Measurements from ENCODE around the gene SLC6A5.

Gene SLC6A5

GRCh38 chr11:20670932-20671403 lies 71.6 kb downstream of the SLC6A5 start:
- no peak for DNase-seq

GRCh38 chr11:20671856-20672546 lies 72.6 kb downstream of the SLC6A5 start:
- no peak for DNase-seq

DNA sequence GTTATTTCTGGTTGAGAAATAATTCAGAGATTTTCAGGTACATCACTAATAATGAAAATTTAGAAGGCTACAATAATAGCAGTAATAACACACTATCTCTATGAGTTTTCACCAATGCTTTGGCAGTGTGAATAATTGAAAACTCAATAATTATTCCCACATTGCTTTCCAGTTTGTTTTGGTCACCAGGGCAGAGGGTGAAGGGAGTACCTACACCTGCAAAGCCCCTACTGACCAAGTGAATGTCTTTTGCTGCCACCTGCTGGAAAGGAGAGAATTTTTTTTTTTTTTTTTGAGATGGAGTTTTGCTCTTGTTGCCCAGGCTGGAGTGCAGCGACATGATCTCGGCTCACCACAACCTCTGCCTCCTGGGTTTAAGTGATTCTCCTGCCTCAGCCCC lies 73.2 kb downstream of the SLC6A5 start:
- DNase-seq: no peak

DNA sequence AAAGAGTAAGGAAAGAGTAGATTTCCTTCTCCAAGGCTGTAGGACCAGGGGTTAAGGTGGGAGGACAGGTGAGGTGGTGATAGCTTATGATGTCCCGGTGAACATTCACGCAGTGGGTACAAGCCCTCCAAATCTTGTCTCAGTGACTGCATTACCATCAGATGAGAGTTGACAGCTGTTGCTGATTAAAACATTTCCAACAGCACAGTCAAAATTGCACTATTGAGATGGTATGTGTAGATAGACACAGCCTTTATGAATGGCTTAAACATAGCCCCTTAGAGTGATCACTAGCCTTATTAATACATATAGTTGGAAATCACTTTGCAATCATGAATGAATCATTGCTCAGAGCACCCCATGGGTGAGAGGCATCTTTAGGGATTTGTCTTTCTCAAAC lies 77.2 kb downstream of the SLC6A5 start:
- DNase-seq: no peak

- DNase-seq: no peak
Observed at GRCh38 chr11:20688761-20689160, 89.4 kb downstream of the SLC6A5 start.

DNA sequence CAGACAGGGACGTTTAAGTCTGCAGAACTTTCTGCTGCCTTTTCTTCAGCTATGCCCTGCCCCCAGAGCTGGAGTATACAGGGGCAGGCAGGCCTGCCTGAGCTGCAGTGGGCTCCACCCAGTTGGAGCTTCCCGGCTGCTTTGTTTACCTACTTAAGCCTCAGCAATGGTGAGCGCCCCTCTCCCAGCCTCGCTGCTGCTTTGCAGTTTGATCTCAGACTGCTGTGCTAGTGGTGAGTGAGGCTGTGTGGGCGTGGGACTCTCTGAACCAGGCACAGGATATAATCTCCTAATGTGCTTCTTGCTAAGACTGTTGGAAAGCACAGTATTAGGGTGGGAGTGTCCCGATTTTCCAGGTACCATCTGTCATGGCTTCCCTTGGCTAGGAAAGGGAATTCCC lies 108.5 kb downstream of the SLC6A5 start:
- no peak for DNase-seq
